Bronchial epithelial cell (primary cell): Measurements from ENCODE around the gene VWA2. TPM values are rescaled to one million over a fixed set of nuclear protein-coding genes. Genes with fewer than 3 reads are reported as not detected.

ENCODE experiments used
- DNase-seq: peaks from one replicate; pipeline ENCODE4 v3.0.0-alpha.2; 2010; ENCODE audit warnings: low read depth
- FAIRE-seq: peaks from 2 replicates; lab custom pipeline; 2011; peaks lifted over from hg19 to GRCh38; lab: Jason Lieb, UNC
- H3K27me3 ChIP-seq: 2 replicates; pipeline ENCODE4 v1.5.1; 2011; ENCODE audit warnings: low read length; ENCODE audit not compliant: control insufficient read depth, insufficient read depth
- H3K36me3 ChIP-seq: 2 replicates; pipeline ENCODE4 v1.5.1; 2011; ENCODE audit warnings: low read length; ENCODE audit not compliant: control insufficient read depth, insufficient read depth
- H3K4me3 ChIP-seq: 2 replicates; pipeline ENCODE4 v1.5.1; 2011; ENCODE audit warnings: mild to moderate bottlenecking, low read depth, low read length, control low read depth
- CTCF ChIP-seq: IDR thresholded peaks from 2 replicates; pipeline ENCODE4 v1.5.1; 2011; ENCODE audit warnings: mild to moderate bottlenecking, moderate library complexity, low read length, control low read depth, inconsistent platforms; ENCODE audit not compliant: insufficient read depth, severe bottlenecking
- total RNA-seq: library from RNA; depleted of rRNA; stranded (reverse); fragments of >200 nt; gene quantifications from 2 replicates; pipeline ENCODE4 v1.2.1, GENCODE V29; 2014

Gene VWA2
- total RNA-seq, 1 donor from 2014 or later = 3.9 TPM

DNA sequence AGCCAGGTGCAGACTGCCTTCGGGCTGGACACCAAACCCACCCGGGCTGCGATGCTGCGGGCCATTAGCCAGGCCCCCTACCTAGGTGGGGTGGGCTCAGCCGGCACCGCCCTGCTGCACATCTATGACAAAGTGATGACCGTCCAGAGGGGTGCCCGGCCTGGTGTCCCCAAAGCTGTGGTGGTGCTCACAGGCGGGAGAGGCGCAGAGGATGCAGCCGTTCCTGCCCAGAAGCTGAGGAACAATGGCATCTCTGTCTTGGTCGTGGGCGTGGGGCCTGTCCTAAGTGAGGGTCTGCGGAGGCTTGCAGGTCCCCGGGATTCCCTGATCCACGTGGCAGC lies 50.0 kb downstream of the VWA2 start:
- no peaks in the 10 kb centered on the region for H3K27me3 ChIP-seq
- no peaks in the 10 kb centered on the region for H3K36me3 ChIP-seq
- no peak overlapping the region for H3K4me3 ChIP-seq
- TF ChIP-seq CTCF = no peak
- no peak for DNase-seq
- FAIRE-seq = no peak

- Histone ChIP-seq H3K4me3 (no peak overlapping the region), H3K27me3 (no peaks in the 10 kb centered on the region), H3K36me3 (no peaks in the 10 kb centered on the region)
- FAIRE-seq = no peak
- no peak for DNase-seq
- no peak for TF ChIP-seq CTCF
Observed at GRCh38 chr10:114290038-114290437, 51.0 kb downstream of the VWA2 start.

GRCh38 chr10:114291076-114291475 lies 52.0 kb downstream of the VWA2 start:
- DNase-seq = no peak
- H3K36me3 ChIP-seq = no peaks in the 10 kb centered on the region
- no peaks in the 10 kb centered on the region for H3K27me3 ChIP-seq
- H3K4me3 ChIP-seq = no peak overlapping the region
- no peak for FAIRE-seq
- TF ChIP-seq CTCF = no peak

DNA sequence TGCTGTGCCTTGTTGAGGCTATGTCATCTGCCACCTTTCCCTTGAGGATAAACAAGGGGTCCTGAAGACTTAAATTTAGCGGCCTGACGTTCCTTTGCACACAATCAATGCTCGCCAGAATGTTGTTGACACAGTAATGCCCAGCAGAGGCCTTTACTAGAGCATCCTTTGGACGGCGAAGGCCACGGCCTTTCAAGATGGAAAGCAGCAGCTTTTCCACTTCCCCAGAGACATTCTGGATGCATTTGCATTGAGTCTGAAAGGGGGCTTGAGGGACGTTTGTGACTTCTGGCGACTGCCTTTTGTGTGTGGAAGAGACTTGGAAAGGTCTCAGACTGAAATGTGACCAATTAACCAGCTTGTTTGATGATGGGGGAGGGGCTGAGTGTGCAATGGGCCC lies 52.5 kb downstream of the VWA2 start:
- Histone ChIP-seq H3K36me3 (peaks cover 3% of the 10 kb centered on the region), H3K4me3 (no peak overlapping the region), H3K27me3 (no peaks in the 10 kb centered on the region)
- FAIRE-seq (no peak), DNase-seq (no peak)
- TF ChIP-seq CTCF = no peak

DNA sequence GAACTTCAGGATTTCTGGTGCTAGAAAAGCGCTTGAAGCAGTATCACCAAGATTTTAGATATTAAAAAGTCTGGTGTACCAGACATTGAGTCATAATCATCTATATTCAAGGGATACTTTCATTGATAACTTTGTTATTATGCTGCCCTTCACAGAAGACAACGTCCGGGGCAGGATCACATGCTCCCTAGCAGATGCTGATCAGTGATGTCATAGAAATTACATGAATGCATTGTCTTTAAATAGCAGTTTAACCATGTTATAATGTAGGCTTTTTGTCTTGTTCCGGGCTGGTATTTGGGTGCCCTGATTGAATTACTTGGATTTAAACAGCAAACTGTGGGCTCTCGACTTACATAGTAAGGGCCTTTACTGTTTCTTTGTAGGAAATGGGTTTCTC lies 54.0 kb downstream of the VWA2 start:
- no peak for FAIRE-seq
- peaks cover 12% of the 10 kb centered on the region for H3K36me3 ChIP-seq
- no peak for DNase-seq
- TF ChIP-seq CTCF = no peak
- no peak overlapping the region for H3K4me3 ChIP-seq
- no peaks in the 10 kb centered on the region for H3K27me3 ChIP-seq

DNA sequence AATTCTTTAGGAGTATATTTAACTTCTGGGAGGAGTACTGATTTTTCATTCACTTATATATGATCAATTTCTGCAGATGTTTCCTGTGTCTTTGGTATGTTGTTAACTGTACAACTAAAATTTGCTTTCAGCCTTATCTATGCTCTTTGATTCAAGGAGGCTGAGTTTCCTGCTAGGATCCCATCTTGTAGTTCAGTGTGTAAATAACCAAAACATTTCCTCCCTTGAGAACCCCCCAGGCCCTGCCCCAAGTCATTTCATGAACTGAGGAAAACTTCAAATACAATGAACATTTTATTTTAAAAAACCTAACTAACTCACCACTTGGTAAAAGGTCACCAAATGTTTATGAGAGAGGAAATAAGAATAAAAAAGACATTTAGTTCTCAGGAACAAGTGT lies 55.5 kb downstream of the VWA2 start:
- Histone ChIP-seq H3K36me3 (peaks cover 12% of the 10 kb centered on the region), H3K4me3 (no peak overlapping the region), H3K27me3 (no peaks in the 10 kb centered on the region)
- TF ChIP-seq CTCF = no peak
- no peak for FAIRE-seq
- DNase-seq = no peak
